ENCODE measurements around the gene SFXN4. TPM values are rescaled to one million over a fixed set of nuclear protein-coding genes. Genes with fewer than 3 reads are reported as not detected.
"Not testable (repeated sequence)": the region's sequence is repeated elsewhere in the genome, so short reads cannot be mapped to it uniquely, and the experiment has no call there.

SFXN4 gene
- total RNA-seq, 2 experiments from 2014 or later = 35.0 to 36.7 TPM

DNA sequence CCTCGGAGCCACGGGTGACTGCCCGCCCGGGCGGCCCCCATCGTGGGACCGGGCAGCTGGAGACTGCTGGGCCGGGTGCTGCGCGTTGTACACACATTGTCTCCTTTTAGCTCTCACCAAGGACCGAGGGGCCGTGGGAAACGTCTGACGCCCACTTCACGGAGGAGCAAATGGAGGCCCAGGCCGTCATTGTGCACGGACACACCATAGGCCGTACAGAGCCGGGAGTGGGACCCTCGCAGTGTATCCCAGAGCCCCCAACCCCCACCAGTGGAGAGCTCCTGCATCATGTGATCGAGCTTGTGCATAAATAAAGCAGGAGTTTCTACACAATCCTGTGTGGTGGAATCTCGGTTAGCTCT lies 60.9 kb downstream of the SFXN4 start:
- DNase-seq = no peak
- Mint-ChIP-seq H3K4me1 (ENCODE audit: low read depth) (peaks cover 31% of the 10 kb centered on the region), H3K36me3 (ENCODE audit: low read depth) (peaks cover 14% of the 10 kb centered on the region), H3K4me3 (peak overlapping the region; percentile 78), H3K27ac (peak overlapping the region; percentile 60), H3K27me3 (ENCODE audit: low read depth) (peaks cover 2% of the 10 kb centered on the region), H3K9me3 (ENCODE audit: insufficient read depth) (no peaks in the 10 kb centered on the region)
- POLR2A ChIA-PET = interaction anchor here (0.5 to 4.4 kb wide), 14 partner anchors 9 to 102 kb away, joined by 3 to 37 read pairs (median 4); partner anchors contain the start of genes EIF3A and SFXN4
- ATAC-seq = no peak
- CTCF ChIA-PET = interaction anchor here (0.8 to 1.5 kb wide), 4 partner anchors 9 to 85 kb away, joined by 3 to 5 read pairs (median 4); no protein-coding TSS in a partner anchor

DNA sequence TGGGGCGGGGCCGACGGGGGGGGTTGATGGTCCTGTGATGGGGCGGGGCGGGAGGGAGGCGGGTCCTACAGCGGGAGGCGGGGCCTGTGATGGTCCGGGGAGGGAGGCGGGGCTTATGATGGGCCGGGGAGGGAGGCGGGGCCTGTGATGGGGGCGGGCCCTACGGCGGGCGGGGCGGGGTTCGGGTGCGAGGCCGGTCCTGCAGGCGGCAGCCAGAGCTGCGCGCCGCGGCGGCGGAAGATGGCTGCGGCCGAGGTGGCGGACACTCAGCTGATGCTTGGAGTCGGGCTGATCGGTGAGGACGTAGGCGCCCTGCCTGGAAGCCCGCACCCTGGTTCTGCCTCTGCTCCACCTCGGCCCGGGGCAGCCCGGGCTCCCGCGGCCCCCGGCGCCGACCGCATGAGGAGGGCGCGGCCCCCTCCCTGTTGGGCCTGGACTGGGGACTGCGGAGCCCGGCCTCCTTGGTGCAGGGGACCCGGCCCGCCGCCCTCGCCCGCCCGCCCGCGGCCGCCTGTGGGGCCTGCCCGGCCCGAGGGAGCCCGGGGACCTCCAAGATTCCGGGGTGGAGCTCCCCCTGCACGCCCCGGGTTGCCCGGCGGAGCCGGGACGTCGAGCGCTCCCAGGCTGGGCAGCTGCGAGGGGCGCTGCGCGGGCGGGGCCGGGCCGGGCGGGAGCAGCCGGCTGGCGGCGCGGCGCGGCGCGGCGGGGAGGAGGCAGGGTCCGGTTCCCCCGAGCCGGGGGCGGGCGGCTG lies 61.4 kb downstream of the SFXN4 start, which contains the start of gene DENND10:
Gene DENND10 (plus strand): TSS at position 211 of the 751 bp plus-strand sequence. CDS start 30 bp downstream, at position 241.
- Mint-ChIP-seq H3K36me3 (ENCODE audit: low read depth) (peaks cover 11% of the 10 kb centered on the region), H3K27me3 (ENCODE audit: low read depth) (peaks cover 2% of the 10 kb centered on the region), H3K4me3 (peak within 1 kb of the TSS; percentile 78), H3K9me3 (ENCODE audit: insufficient read depth) (no peaks in the 10 kb centered on the region), H3K27ac (peak within 1 kb of the TSS; percentile 60), H3K4me1 (ENCODE audit: low read depth) (peaks cover 31% of the 10 kb centered on the region)
- POLR2A ChIA-PET = interaction anchor here (0.5 to 4.4 kb wide), 14 partner anchors 8 to 103 kb away, joined by 3 to 37 read pairs (median 4); partner anchors contain the start of genes EIF3A and SFXN4
- ATAC-seq (peak; percentile 85), DNase-seq (peak; percentile 81)
- CTCF ChIA-PET = interaction anchor here (0.8 to 1.5 kb wide), 6 partner anchors 8 to 85 kb away, joined by 3 to 5 read pairs (median 4); no protein-coding TSS in a partner anchor

DNA sequence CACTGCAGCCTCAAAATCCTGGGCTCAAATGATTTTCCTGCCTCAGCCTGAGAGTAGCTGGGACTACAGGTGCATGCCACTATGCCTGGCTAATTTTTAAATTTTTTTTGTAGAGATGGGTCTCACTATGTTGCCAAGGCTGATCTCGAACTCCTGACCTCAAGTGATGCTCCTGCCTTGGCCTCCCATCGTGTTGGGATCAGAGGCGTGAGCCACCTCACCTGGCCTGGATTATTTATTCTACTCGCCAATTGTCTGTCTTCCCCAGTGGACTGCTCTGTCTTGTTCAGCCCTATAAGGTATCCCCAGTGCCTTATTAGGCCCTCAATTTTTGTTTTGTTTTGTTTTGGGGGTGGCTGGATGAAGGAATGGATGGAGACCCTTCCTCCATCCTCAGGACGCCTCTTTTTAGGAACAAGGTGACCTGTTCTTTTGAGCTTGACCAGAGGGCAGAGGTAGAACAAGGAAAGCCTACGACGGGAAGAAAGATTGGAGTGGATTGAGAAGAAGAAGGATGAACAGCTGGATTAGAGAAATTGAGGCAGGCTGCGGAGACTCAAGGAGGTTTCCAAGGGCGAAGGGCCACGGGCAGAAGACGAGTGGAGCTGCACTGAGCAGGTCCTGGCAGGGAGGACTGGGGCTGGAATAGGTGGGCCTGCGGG lies 62.1 kb downstream of the SFXN4 start:
- ChIA-PET CTCF (interaction anchor here (1.0 to 1.5 kb wide), 4 partner anchors 12 to 26 kb away, joined by 3 to 5 read pairs (median 4); no protein-coding TSS in a partner anchor), POLR2A (interaction anchor here (1.4 to 4.4 kb wide), 6 partner anchors 10 to 28 kb away, joined by 4 to 37 read pairs (median 12); partner anchors contain the start of gene EIF3A)
- peak overlapping the region; percentile 40 for H3K27ac Mint-ChIP-seq
- H3K4me3 Mint-ChIP-seq = peak overlapping the region; percentile 69
- ATAC-seq = no peak
- no peak for DNase-seq
- peaks cover 9% of the 10 kb centered on the region for H3K36me3 Mint-ChIP-seq (ENCODE audit: low read depth)
- H3K4me1 Mint-ChIP-seq (ENCODE audit: low read depth) = peaks cover 31% of the 10 kb centered on the region
- peaks cover 2% of the 10 kb centered on the region for H3K27me3 Mint-ChIP-seq (ENCODE audit: low read depth)
- no peaks in the 10 kb centered on the region for H3K9me3 Mint-ChIP-seq (ENCODE audit: insufficient read depth)

DNA sequence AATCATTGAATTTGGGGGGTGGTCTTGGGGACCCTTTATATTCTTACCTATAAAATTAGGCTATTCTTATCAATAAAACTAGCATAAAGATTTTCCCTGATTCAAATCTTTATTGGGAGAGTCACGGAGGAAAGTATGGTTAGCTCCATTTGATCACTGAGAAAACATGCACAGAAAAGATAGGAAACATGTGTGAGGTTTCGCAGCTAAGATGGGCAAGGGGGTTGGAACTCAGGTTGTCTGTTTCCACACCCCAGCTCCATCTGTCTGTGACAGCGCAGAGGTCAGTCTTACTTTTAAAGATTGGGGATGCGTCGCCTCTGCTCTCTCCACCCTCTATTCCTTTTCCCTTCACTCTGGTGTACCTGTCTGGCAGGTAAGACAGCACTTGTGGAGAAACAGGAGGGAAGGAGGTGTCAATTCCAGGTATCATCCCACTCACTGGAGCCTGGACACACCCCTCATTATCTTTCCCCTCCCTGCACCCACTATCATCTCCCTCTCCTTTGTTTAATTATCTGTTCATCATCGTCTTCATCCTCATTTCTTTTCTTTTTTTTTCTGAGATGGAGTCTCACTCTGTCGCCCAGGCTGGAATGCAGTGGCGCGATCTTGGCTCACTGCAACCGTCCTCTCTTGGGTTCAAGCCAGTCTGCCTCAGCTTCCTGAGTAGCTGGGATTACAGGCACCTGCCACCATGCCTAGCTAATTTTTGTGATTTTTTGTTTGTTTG lies 64.0 kb downstream of the SFXN4 start:
- Mint-ChIP-seq H3K27ac (no peak overlapping the region), H3K4me1 (ENCODE audit: low read depth) (peaks cover 27% of the 10 kb centered on the region)
- POLR2A ChIA-PET = interaction anchor here (0.8 to 1.2 kb wide), 4 partner anchors 11 to 63 kb away, joined by 3 to 7 read pairs (median 4); partner anchors contain the start of gene EIF3A

DNA sequence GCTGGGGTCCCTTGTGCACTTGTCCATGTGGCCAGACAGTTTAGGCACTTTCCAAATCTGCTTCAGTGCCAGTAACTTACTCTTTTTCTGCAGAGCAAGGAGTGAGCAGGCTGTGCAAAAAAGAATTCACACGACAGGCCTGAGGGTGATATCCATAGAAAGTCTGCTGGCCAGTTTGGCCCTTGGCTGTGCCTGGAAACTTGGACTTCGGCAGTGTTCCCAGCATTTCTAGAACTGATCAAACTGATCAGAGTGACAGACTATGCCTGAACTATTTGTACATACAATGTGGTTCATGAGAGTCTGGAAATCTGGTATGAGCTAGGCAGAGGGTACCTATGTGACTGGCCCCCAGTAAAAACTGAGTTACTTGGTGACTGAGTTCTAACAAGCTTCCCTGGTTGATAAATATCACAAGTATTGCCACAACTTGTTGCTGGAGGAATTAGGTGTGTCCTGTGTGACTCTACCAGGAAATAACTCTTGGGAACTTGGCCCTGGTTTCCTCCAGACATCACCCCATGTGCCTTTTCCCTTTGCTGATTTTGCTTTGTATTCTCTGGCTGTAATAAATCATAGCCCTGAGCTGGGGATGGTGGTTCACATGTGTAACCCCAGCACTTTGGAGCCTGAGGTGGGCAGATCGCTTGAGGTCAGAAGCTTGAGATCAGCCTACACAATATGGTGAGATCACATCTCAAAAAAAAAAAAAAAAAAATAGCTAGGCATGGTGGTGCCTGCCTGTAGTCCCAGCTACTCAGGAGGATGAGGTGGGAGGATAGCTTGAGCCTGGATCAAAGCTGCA lies 64.9 kb downstream of the SFXN4 start:
- ChIA-PET CTCF (interaction anchor here (0.9 to 2.0 kb wide), 4 partner anchors 10 to 19 kb away, joined by 3 to 7 read pairs (median 3); no protein-coding TSS in a partner anchor), POLR2A (interaction anchor here (0.8 to 1.2 kb wide), 4 partner anchors 10 to 64 kb away, joined by 3 to 7 read pairs (median 4); partner anchors contain the start of gene EIF3A)
- Mint-ChIP-seq H3K4me3 (no peak overlapping the region), H3K27ac (no peak overlapping the region), H3K9me3 (ENCODE audit: insufficient read depth) (no peaks in the 10 kb centered on the region), H3K36me3 (ENCODE audit: low read depth) (no peaks in the 10 kb centered on the region), H3K4me1 (ENCODE audit: low read depth) (peaks cover 27% of the 10 kb centered on the region), H3K27me3 (ENCODE audit: low read depth) (peaks cover 2% of the 10 kb centered on the region)
- ATAC-seq = no peak
- DNase-seq = no peak

More for the DNA sequence above, 64.0 kb downstream of the SFXN4 start:
- H3K4me3 Mint-ChIP-seq = no peak overlapping the region
- DNase-seq (no peak), ATAC-seq (no peak)
- CTCF ChIA-PET = interaction anchor here (0.9 to 2.0 kb wide), 4 partner anchors 9 to 20 kb away, joined by 3 to 7 read pairs (median 3); no protein-coding TSS in a partner anchor
- no peaks in the 10 kb centered on the region for H3K9me3 Mint-ChIP-seq (ENCODE audit: insufficient read depth)
- H3K27me3 Mint-ChIP-seq (ENCODE audit: low read depth) = peaks cover 2% of the 10 kb centered on the region
- peaks cover 3% of the 10 kb centered on the region for H3K36me3 Mint-ChIP-seq (ENCODE audit: low read depth)

DNA sequence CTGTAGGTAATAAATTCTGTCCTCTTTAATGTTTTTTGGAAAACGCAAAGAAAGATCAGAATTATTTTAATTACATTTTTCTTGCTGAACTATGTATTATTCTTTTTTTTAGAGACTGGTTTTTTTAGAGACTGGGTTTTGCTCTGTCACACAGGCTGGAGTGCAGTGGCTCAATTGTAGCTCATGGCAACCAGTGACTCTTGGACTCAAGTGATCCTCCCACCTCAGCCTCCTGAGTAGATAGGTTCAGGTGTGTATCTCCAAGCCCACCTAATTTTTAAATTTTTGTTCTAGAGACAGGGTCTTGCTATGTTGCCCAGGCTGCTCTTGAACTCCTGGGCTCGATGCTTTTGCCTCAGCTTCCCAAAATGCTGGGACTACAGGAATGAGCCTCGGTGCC lies 66.9 kb downstream of the SFXN4 start:
- H3K4me3 Mint-ChIP-seq = no peak overlapping the region
- no peak overlapping the region for H3K27ac Mint-ChIP-seq

DNA sequence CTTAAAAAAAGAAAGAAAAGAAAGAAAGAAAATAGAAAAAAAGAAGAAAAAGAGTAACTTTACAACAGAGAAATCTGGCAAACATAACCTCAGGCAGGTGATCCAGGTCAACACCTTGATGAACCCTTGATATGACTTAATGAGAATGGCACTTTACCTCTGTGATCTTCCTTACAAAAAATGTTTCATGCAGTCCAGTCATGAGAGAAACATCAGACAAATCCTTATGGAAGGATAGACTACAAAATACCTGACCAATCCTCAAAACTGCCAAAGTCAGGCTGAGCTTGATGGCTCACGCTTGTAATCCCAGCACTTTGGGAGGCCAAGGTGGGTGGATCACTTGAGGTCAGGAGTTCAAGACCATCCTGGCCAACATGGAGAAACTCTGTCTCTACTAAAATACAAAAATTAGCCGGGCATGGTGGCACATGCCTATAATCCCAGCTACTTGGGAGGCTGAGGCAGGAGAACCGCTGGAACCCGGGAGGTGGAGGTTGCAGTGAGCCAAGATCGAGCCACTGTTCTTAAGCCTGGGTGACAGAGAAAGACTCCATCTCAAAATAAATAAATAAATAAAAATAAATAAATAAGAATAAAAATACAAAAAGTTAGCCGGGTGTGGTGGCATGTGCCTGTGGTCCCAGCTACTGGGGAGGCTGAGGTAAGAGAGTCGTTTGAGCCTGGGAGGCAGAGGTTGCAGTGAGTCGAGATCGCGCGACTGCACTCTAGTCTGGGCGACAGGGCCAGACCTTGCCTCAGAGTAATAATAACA lies 68.7 kb downstream of the SFXN4 start:
- ChIA-PET CTCF (interaction anchor here (1.1 kb wide), 1 partner anchor 15 kb away, joined by 3 read pairs; no protein-coding TSS in a partner anchor), POLR2A (interaction anchor here (0.8 to 1.8 kb wide), 3 partner anchors 8 to 35 kb away, joined by 4 to 6 read pairs (median 4); partner anchors contain the start of gene EIF3A)
- peaks cover 31% of the 10 kb centered on the region for H3K4me1 Mint-ChIP-seq (ENCODE audit: low read depth)
- ATAC-seq; H3K27ac Mint-ChIP-seq; H3K9me3 Mint-ChIP-seq (ENCODE audit: insufficient read depth); H3K27me3 Mint-ChIP-seq (ENCODE audit: low read depth); H3K36me3 Mint-ChIP-seq (ENCODE audit: low read depth); H3K4me3 Mint-ChIP-seq; DNase-seq: not testable (repeated sequence)

More for the DNA sequence above, 66.9 kb downstream of the SFXN4 start:
- ChIA-PET CTCF (no interaction called here), POLR2A (interaction anchor here (1.2 to 1.4 kb wide), 2 partner anchors 19 to 33 kb away, joined by 4 to 6 read pairs; partner anchors contain the start of gene EIF3A)
- no peak for ATAC-seq
- no peak for DNase-seq
- H3K9me3 Mint-ChIP-seq (ENCODE audit: insufficient read depth) = no peaks in the 10 kb centered on the region
- H3K36me3 Mint-ChIP-seq (ENCODE audit: low read depth) = no peaks in the 10 kb centered on the region
- peaks cover 24% of the 10 kb centered on the region for H3K4me1 Mint-ChIP-seq (ENCODE audit: low read depth)
- H3K27me3 Mint-ChIP-seq (ENCODE audit: low read depth) = peaks cover 2% of the 10 kb centered on the region

DNA sequence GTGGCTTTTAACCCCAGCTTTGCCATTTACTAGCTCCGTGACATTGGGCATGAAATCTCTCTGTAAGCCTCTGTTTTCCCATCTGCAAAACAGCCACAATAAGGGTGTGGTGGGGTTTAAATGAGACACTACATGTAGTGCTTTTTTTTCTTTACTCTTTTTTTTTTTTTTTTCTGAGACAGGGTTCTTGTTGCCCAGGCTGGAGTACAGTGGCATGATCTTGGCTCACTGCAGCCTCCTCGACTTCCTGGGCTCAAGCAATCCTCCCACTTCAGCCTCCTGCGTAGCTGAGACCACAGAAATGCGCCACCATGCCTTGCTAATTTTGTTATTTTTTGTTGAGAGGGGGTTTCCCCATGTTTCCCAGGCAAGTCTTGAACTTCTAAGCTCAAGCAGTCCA lies 69.9 kb downstream of the SFXN4 start:
- CTCF ChIA-PET = interaction anchor here (1.1 kb wide), 2 partner anchors 9 to 14 kb away, joined by 3 read pairs; no protein-coding TSS in a partner anchor
- no peak for DNase-seq
- no peak for ATAC-seq
- Mint-ChIP-seq H3K36me3 (ENCODE audit: low read depth) (no peaks in the 10 kb centered on the region), H3K9me3 (ENCODE audit: insufficient read depth) (no peaks in the 10 kb centered on the region), H3K27ac (peak overlapping the region; percentile 26), H3K4me1 (ENCODE audit: low read depth) (peaks cover 37% of the 10 kb centered on the region), H3K27me3 (ENCODE audit: low read depth) (no peaks in the 10 kb centered on the region), H3K4me3 (no peak overlapping the region)
- POLR2A ChIA-PET = interaction anchor here (0.9 to 1.8 kb wide), 3 partner anchors 9 to 36 kb away, joined by 3 to 4 read pairs (median 4); no protein-coding TSS in a partner anchor

DNA sequence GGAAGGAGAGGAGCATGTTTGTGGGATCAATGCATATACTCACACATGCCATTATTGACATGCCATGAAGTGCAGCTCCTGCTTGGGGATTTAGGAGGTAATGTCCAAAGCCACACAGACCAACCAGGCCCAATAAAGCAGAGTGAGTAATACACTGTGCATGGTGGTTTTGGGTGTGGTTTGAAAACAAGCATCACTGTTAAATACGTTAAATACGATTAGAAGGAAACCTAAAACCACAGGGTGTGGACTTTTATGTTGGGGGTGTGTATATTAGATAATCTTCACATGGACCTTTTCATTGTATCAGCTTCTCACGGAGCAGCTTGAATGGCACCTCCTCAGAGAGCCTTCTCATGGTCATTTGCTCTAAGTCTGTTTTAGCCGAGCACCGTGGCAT lies 74.5 kb downstream of the SFXN4 start:
- Mint-ChIP-seq H3K27me3 (ENCODE audit: low read depth) (peaks cover 3% of the 10 kb centered on the region), H3K9me3 (ENCODE audit: insufficient read depth) (no peaks in the 10 kb centered on the region), H3K4me3 (peak overlapping the region; percentile 44), H3K36me3 (ENCODE audit: low read depth) (no peaks in the 10 kb centered on the region), H3K27ac (peak overlapping the region; percentile 90), H3K4me1 (ENCODE audit: low read depth) (peaks cover 49% of the 10 kb centered on the region)
- peak; percentile 87 for ATAC-seq
- POLR2A ChIA-PET = interaction anchor here (0.8 to 2.1 kb wide), 6 partner anchors 9 to 41 kb away, joined by 3 to 16 read pairs (median 14); partner anchors contain the start of genes DENND10 and EIF3A
- CTCF ChIA-PET = interaction anchor here (0.6 to 1.6 kb wide), 2 partner anchors 10 to 13 kb away, joined by 3 to 7 read pairs; partner anchors contain the start of gene DENND10
- DNase-seq = peak; percentile 71
